Karpas-422 (cell line): ENCODE measurements around the gene CISTR. TPM values are rescaled to one million over a fixed set of nuclear protein-coding genes. Genes with fewer than 3 reads are reported as not detected.
"Not testable (repeated sequence)": the region's sequence is repeated elsewhere in the genome, so short reads cannot be mapped to it uniquely, and the experiment has no call there.

Source experiments
- DNase-seq: peaks from one replicate; pipeline ENCODE4 v3.0.0-alpha.2; 2015
- H2AFZ ChIP-seq: fragments of 200-600 bp; sonication (generic); 2 replicates; pipeline ENCODE4 v1.6.1; 2014; ENCODE audit warnings: antibody characterized with exemption, low read length, mixed read lengths
- H3K27ac ChIP-seq: fragments of 200-600 bp; sonication (generic); 2 replicates; pipeline ENCODE4 v1.5.1; 2014; ENCODE audit warnings: mild to moderate bottlenecking, low read length, moderate library complexity
- H3K27me3 ChIP-seq: fragments of 200-600 bp; sonication (generic); 2 replicates; pipeline ENCODE4 v1.6.1; 2014; ENCODE audit warnings: low read length, mixed read lengths
- H3K36me3 ChIP-seq: fragments of 200-600 bp; sonication (generic); 2 replicates; pipeline ENCODE4 v1.6.1; 2014; ENCODE audit warnings: low read length, mixed read lengths; ENCODE audit not compliant: insufficient read depth
- H3K4me1 ChIP-seq: fragments of 200-600 bp; sonication (generic); 2 replicates; pipeline ENCODE4 v1.6.1; 2014; ENCODE audit warnings: mild to moderate bottlenecking, low read length, mixed read lengths
- H3K4me2 ChIP-seq: fragments of 200-600 bp; sonication (generic); 2 replicates; pipeline ENCODE4 v1.6.1; 2014; ENCODE audit warnings: low read length, low read depth, mild to moderate bottlenecking; ENCODE audit not compliant: poor library complexity, severe bottlenecking
- H3K4me3 ChIP-seq: fragments of 200-600 bp; sonication (generic); 2 replicates; pipeline ENCODE4 v1.5.1; 2014; ENCODE audit warnings: mild to moderate bottlenecking, antibody characterized with exemption, low read length, mixed read lengths
- H3K79me2 ChIP-seq: fragments of 200-600 bp; sonication (generic); 2 replicates; pipeline ENCODE4 v1.6.1; 2014; ENCODE audit warnings: mild to moderate bottlenecking, low read length, mixed read lengths
- H3K9ac ChIP-seq: fragments of 200-600 bp; sonication (generic); 2 replicates; pipeline ENCODE4 v1.6.0; 2014; ENCODE audit warnings: low read length
- H3K9me2 ChIP-seq: fragments of 200-600 bp; sonication (generic), shearing (Covaris generic); replicated peaks from 2 replicates; pipeline ENCODE4 v1.6.0; 2014; ENCODE audit warnings: mild to moderate bottlenecking, low read length, moderate library complexity; ENCODE audit not compliant: insufficient read depth
- H3K9me3 ChIP-seq: fragments of 300-700, 200-600 bp; sonication (generic); 2 replicates; pipeline ENCODE4 v1.6.1; 2014; ENCODE audit warnings: low read length, mixed read lengths
- H4K20me1 ChIP-seq: fragments of 200-600 bp; sonication (generic); 2 replicates; pipeline ENCODE4 v1.6.1; 2014; ENCODE audit warnings: mild to moderate bottlenecking, antibody characterized with exemption, low read length, low read depth; ENCODE audit not compliant: insufficient read depth
- total RNA-seq: library from RNA; depleted of rRNA; stranded (reverse); fragments of >200 nt; shearing (Covaris generic); gene quantifications from 2 replicates; pipeline ENCODE4 v1.2.3, GENCODE V29; 2014; ENCODE audit warnings: low replicate concordance

Gene CISTR
- total RNA-seq, 1 experiment from 2014 or later, result not detected

GRCh38 chr12:53775478-53776145, 23.8 kb upstream of the CISTR start:
- no peaks in the 10 kb centered on the region for H3K4me1 ChIP-seq
- no peak overlapping the region for H3K27ac ChIP-seq
- H3K4me2 ChIP-seq, result no peak overlapping the region
- DNase-seq, result no peak
- H3K9ac ChIP-seq, result no peak overlapping the region
- no peaks in the 10 kb centered on the region for H4K20me1 ChIP-seq
- H3K36me3 ChIP-seq, result no peaks in the 10 kb centered on the region
- no peaks in the 10 kb centered on the region for H3K27me3 ChIP-seq
- H3K4me3 ChIP-seq, result no peak overlapping the region
- H3K9me3 ChIP-seq, result no peaks in the 10 kb centered on the region
- no peaks in the 10 kb centered on the region for H3K9me2 ChIP-seq
- no peak overlapping the region for H2AFZ ChIP-seq
- no peaks in the 10 kb centered on the region for H3K79me2 ChIP-seq

- no peak overlapping the region for H3K9ac ChIP-seq
- no peak for DNase-seq
- no peaks in the 10 kb centered on the region for H4K20me1 ChIP-seq
- no peak overlapping the region for H3K4me3 ChIP-seq
- no peaks in the 10 kb centered on the region for H3K9me2 ChIP-seq
- H3K4me2 ChIP-seq, result no peak overlapping the region
- H3K27ac ChIP-seq, result no peak overlapping the region
- no peaks in the 10 kb centered on the region for H3K9me3 ChIP-seq
- no peaks in the 10 kb centered on the region for H3K4me1 ChIP-seq
- H2AFZ ChIP-seq, result no peak overlapping the region
- H3K79me2 ChIP-seq, result no peaks in the 10 kb centered on the region
- no peaks in the 10 kb centered on the region for H3K36me3 ChIP-seq
- no peaks in the 10 kb centered on the region for H3K27me3 ChIP-seq
Measured at GRCh38 chr12:53770281-53770680, 18.5 kb upstream of the CISTR start.

- Histone ChIP-seq H2AFZ (no peak overlapping the region), H3K4me3 (no peak overlapping the region), H3K27me3 (no peaks in the 10 kb centered on the region), H3K79me2 (no peaks in the 10 kb centered on the region), H3K27ac (no peak overlapping the region), H3K9me2 (no peaks in the 10 kb centered on the region), H3K4me1 (no peaks in the 10 kb centered on the region), H3K4me2 (no peak overlapping the region), H3K9me3 (no peaks in the 10 kb centered on the region), H4K20me1 (no peaks in the 10 kb centered on the region), H3K36me3 (no peaks in the 10 kb centered on the region), H3K9ac (no peak overlapping the region)
- no peak for DNase-seq
Measured at GRCh38 chr12:53768976-53769375, 17.2 kb upstream of the CISTR start.

- Histone ChIP-seq H3K79me2 (no peaks in the 10 kb centered on the region), H2AFZ (no peak overlapping the region), H3K36me3 (no peaks in the 10 kb centered on the region), H3K27ac (no peak overlapping the region), H3K4me3 (no peak overlapping the region), H3K4me1 (no peaks in the 10 kb centered on the region), H3K27me3 (no peaks in the 10 kb centered on the region), H3K4me2 (no peak overlapping the region), H3K9ac (no peak overlapping the region), H3K9me2 (no peaks in the 10 kb centered on the region), H4K20me1 (no peaks in the 10 kb centered on the region), H3K9me3 (no peaks in the 10 kb centered on the region)
- DNase-seq, result no peak
Measured at GRCh38 chr12:53766881-53767280, 15.1 kb upstream of the CISTR start.

GRCh38 chr12:53765891-53766290, 14.1 kb upstream of the CISTR start:
- H4K20me1 ChIP-seq, result no peaks in the 10 kb centered on the region
- no peak overlapping the region for H2AFZ ChIP-seq
- no peak for DNase-seq
- no peaks in the 10 kb centered on the region for H3K79me2 ChIP-seq
- no peak overlapping the region for H3K4me2 ChIP-seq
- H3K9me3 ChIP-seq, result no peaks in the 10 kb centered on the region
- H3K27ac ChIP-seq, result no peak overlapping the region
- no peaks in the 10 kb centered on the region for H3K27me3 ChIP-seq
- H3K4me1 ChIP-seq, result no peaks in the 10 kb centered on the region
- H3K36me3 ChIP-seq, result no peaks in the 10 kb centered on the region
- H3K4me3 ChIP-seq, result no peak overlapping the region
- no peak overlapping the region for H3K9ac ChIP-seq
- no peaks in the 10 kb centered on the region for H3K9me2 ChIP-seq

GRCh38 chr12:53764615-53765014, 12.8 kb upstream of the CISTR start:
- no peaks in the 10 kb centered on the region for H3K27me3 ChIP-seq

GRCh38 chr12:53762793-53763192, 11.0 kb upstream of the CISTR start:
- H2AFZ ChIP-seq, H3K27me3 ChIP-seq, H3K36me3 ChIP-seq, DNase-seq, H3K27ac ChIP-seq, H3K4me2 ChIP-seq, H3K79me2 ChIP-seq, H3K4me3 ChIP-seq, H4K20me1 ChIP-seq, H3K4me1 ChIP-seq, H3K9ac ChIP-seq, H3K9me2 ChIP-seq, H3K9me3 ChIP-seq: not testable (repeated sequence)

More at GRCh38 chr12:53764615-53765014, 12.8 kb upstream of the CISTR start:
- DNase-seq, result no peak
- Histone ChIP-seq H3K4me1 (no peaks in the 10 kb centered on the region), H2AFZ (no peak overlapping the region), H3K9ac (no peak overlapping the region), H3K79me2 (no peaks in the 10 kb centered on the region), H3K27ac (no peak overlapping the region), H3K36me3 (no peaks in the 10 kb centered on the region), H3K4me2 (no peak overlapping the region), H3K4me3 (no peak overlapping the region), H4K20me1 (no peaks in the 10 kb centered on the region), H3K9me3 (no peaks in the 10 kb centered on the region), H3K9me2 (no peaks in the 10 kb centered on the region)

- no peaks in the 10 kb centered on the region for H3K27me3 ChIP-seq
- H3K79me2 ChIP-seq, result no peaks in the 10 kb centered on the region
- no peak overlapping the region for H3K4me3 ChIP-seq
Measured at GRCh38 chr12:53761306-53761705, 9.5 kb upstream of the CISTR start.

More at GRCh38 chr12:53761306-53761705, 9.5 kb upstream of the CISTR start:
- H3K27ac ChIP-seq, result no peak overlapping the region
- H2AFZ ChIP-seq, result no peak overlapping the region
- H3K9ac ChIP-seq, result no peak overlapping the region
- no peak for DNase-seq
- H3K4me1 ChIP-seq, result peaks cover 11% of the 10 kb centered on the region
- H4K20me1 ChIP-seq, result no peaks in the 10 kb centered on the region
- no peaks in the 10 kb centered on the region for H3K9me3 ChIP-seq
- H3K36me3 ChIP-seq, result no peaks in the 10 kb centered on the region
- H3K4me2 ChIP-seq, result no peak overlapping the region
- H3K9me2 ChIP-seq, result no peaks in the 10 kb centered on the region
